ENCODE data around the gene CAPN1. TPM values are rescaled to one million over a fixed set of nuclear protein-coding genes. Genes with fewer than 3 reads are reported as not detected.

Gene CAPN1
- total and polyA plus RNA-seq, 2 experiments from 2014 or later, result 133 to 202 TPM

GRCh38 chr11:65210748-65211147 is 29.0 kb downstream of the CAPN1 start:
- Histone ChIP-seq H3K4me1 (ENCODE audit: insufficient read depth) (peaks cover 7% of the 10 kb centered on the region), H3K9me3 (ENCODE audit: low read depth) (no peaks in the 10 kb centered on the region), H4K20me1 (ENCODE audit: insufficient read depth, poor library complexity, severe bottlenecking) (no peaks in the 10 kb centered on the region), H3K36me3 (replicated peaks; ENCODE audit: insufficient read depth, low read depth) (no peaks in the 10 kb centered on the region), H3K4me3 (no peak overlapping the region), H3K27me3 (no peaks in the 10 kb centered on the region), H2AFZ (no peak overlapping the region), H3K79me2 (no peaks in the 10 kb centered on the region), H3K27ac (no peak overlapping the region), H3K4me2 (no peak overlapping the region), H3K9me2 (replicated peaks; ENCODE audit: insufficient read depth) (no peaks in the 10 kb centered on the region)
- no peak for DNase-seq (ENCODE audit: low spot score)
- TF ChIP-seq EZH2 (IDR thresholded peaks at IDR 0.05; ENCODE audit: borderline replicate concordance), result no peak
- TF ChIP-seq EZH2phosphoT487 (IDR thresholded peaks at IDR 0.05; ENCODE audit: low read depth, severe bottlenecking, unreplicated experiment), result no peak
- TF ChIP-seq CTCF (IDR thresholded peaks at IDR 0.05; ENCODE audit: poor library complexity), result no peak
- WGBS (ENCODE audit: low lambda C conversion rate, missing lambda C conversion rate), result 74% methylated on average over 4 of the region's 4 CpGs

- no peak for DNase-seq (ENCODE audit: low spot score)
Observed at GRCh38 chr11:65211293-65212105, 29.8 kb downstream of the CAPN1 start.

GRCh38 chr11:65212226-65212801 is 30.6 kb downstream of the CAPN1 start:
- no peaks in the 10 kb centered on the region for H3K9me2 ChIP-seq (replicated peaks; ENCODE audit: insufficient read depth)
- H3K4me1 ChIP-seq (ENCODE audit: insufficient read depth), result peaks cover 7% of the 10 kb centered on the region
- H2AFZ ChIP-seq, result no peak overlapping the region
- no peak for DNase-seq (ENCODE audit: low spot score)
- H3K27ac ChIP-seq, result no peak overlapping the region
- no peak overlapping the region for H3K4me3 ChIP-seq
- no peak overlapping the region for H3K4me2 ChIP-seq
- H3K36me3 ChIP-seq (replicated peaks; ENCODE audit: insufficient read depth, low read depth), result no peaks in the 10 kb centered on the region
- no peaks in the 10 kb centered on the region for H3K9me3 ChIP-seq (ENCODE audit: low read depth)
- H3K79me2 ChIP-seq, result no peaks in the 10 kb centered on the region
- no peaks in the 10 kb centered on the region for H4K20me1 ChIP-seq (ENCODE audit: insufficient read depth, poor library complexity, severe bottlenecking)
- no peak for TF ChIP-seq EZH2 (IDR thresholded peaks at IDR 0.05; ENCODE audit: borderline replicate concordance)
- TF ChIP-seq CTCF (IDR thresholded peaks at IDR 0.05; ENCODE audit: poor library complexity), result no peak
- no peak for TF ChIP-seq EZH2phosphoT487 (IDR thresholded peaks at IDR 0.05; ENCODE audit: low read depth, severe bottlenecking, unreplicated experiment)
- 76% methylated on average over 13 of the region's 13 CpGs for WGBS (ENCODE audit: low lambda C conversion rate, missing lambda C conversion rate)
- H3K27me3 ChIP-seq, result no peaks in the 10 kb centered on the region

More at GRCh38 chr11:65211293-65212105, 29.8 kb downstream of the CAPN1 start:
- no peak overlapping the region for H3K27ac ChIP-seq
- no peaks in the 10 kb centered on the region for H4K20me1 ChIP-seq (ENCODE audit: insufficient read depth, poor library complexity, severe bottlenecking)
- 82% methylated on average over 26 of the region's 29 CpGs for WGBS (ENCODE audit: low lambda C conversion rate, missing lambda C conversion rate)
- TF ChIP-seq EZH2phosphoT487 (IDR thresholded peaks at IDR 0.05; ENCODE audit: low read depth, severe bottlenecking, unreplicated experiment) (no peak), EZH2 (IDR thresholded peaks at IDR 0.05; ENCODE audit: borderline replicate concordance) (no peak), CTCF (IDR thresholded peaks at IDR 0.05; ENCODE audit: poor library complexity) (no peak)
- no peaks in the 10 kb centered on the region for H3K9me3 ChIP-seq (ENCODE audit: low read depth)
- H3K4me3 ChIP-seq, result no peak overlapping the region
- H3K4me1 ChIP-seq (ENCODE audit: insufficient read depth), result peaks cover 7% of the 10 kb centered on the region
- H2AFZ ChIP-seq, result no peak overlapping the region
- no peaks in the 10 kb centered on the region for H3K9me2 ChIP-seq (replicated peaks; ENCODE audit: insufficient read depth)
- H3K36me3 ChIP-seq (replicated peaks; ENCODE audit: insufficient read depth, low read depth), result no peaks in the 10 kb centered on the region
- no peaks in the 10 kb centered on the region for H3K79me2 ChIP-seq
- H3K27me3 ChIP-seq, result no peaks in the 10 kb centered on the region
- no peak overlapping the region for H3K4me2 ChIP-seq
